PC-9 (cell line): Measurements from ENCODE around the gene GALT. TPM values are rescaled to one million over a fixed set of nuclear protein-coding genes. Genes with fewer than 3 reads are reported as not detected.

ENCODE experiments used
- BruUV-seq: library from RNA; stranded (reverse); fragments of 400-500 nt; replicated peaks from 2 replicates; lab custom pipeline; 2021; lab: Mats Ljungman, UMichigan
- CTCF ChIA-PET: fragments of 300-600 bp; sonication (Branson Sonifier 250); formaldehyde crosslinking; loops from one replicate; lab custom pipeline; 2022; ENCODE audit warnings: antibody characterized with exemption; lab: Charles Lee
- POLR2A ChIA-PET: fragments of 300-600 bp; sonication (Branson Sonifier 250); formaldehyde crosslinking; loops from one replicate; lab custom pipeline; 2022; ENCODE audit warnings: antibody characterized with exemption; ENCODE audit not compliant: unreplicated experiment; lab: Charles Lee
- DNase-seq, 2 experiments: peaks; one replicate each; pipeline versions ENCODE4 v3.0.0 to v3.0.0-alpha.2; 2015 to 2022; ENCODE audit warnings: mixed read lengths in 1 of 2
- H2AFZ ChIP-seq: fragments of 200-600 bp; sonication (generic); 2 replicates; pipeline ENCODE4 v1.8.1; 2017; ENCODE audit warnings: antibody characterized with exemption
- H3F3A ChIP-seq: fragments of 200-600 bp; sonication (generic); 2 replicates; pipeline ENCODE4 v1.8.1; 2017; ENCODE audit warnings: antibody characterized with exemption, mild to moderate bottlenecking, low read depth; ENCODE audit not compliant: insufficient read depth
- H3K27ac ChIP-seq: fragments of 200-600 bp; sonication (generic); 2 replicates; pipeline ENCODE4 v1.6.1; 2016; ENCODE audit warnings: mixed run types
- H3K27me3 ChIP-seq: fragments of 200-600 bp; sonication (generic); 2 replicates; pipeline ENCODE4 v1.6.1; 2016; ENCODE audit warnings: low read depth, mixed run types; ENCODE audit not compliant: insufficient read depth
- H3K36me3 ChIP-seq: fragments of 200-600 bp; sonication (generic); 2 replicates; pipeline ENCODE4 v1.6.1; 2016; ENCODE audit warnings: low read depth, mixed run types
- H3K4me1 ChIP-seq: fragments of 200-600 bp; sonication (generic); replicated peaks from 2 replicates; pipeline ENCODE4 v1.6.1; 2016; ENCODE audit warnings: mixed run types; ENCODE audit not compliant: insufficient read depth
- H3K4me2 ChIP-seq: fragments of 200-600 bp; sonication (generic); 2 replicates; pipeline ENCODE4 v1.6.1; 2017; ENCODE audit warnings: mixed run types
- H3K4me3 ChIP-seq: fragments of 200-600 bp; sonication (generic); 2 replicates; pipeline ENCODE4 v1.6.1; 2016; ENCODE audit warnings: mixed run types
- H3K79me2 ChIP-seq: fragments of 200-600 bp; sonication (generic); 2 replicates; pipeline ENCODE4 v1.6.1; 2017; ENCODE audit warnings: low read depth, mixed run types
- H3K9me2 ChIP-seq: fragments of 200-600 bp; sonication (generic); 2 replicates; pipeline ENCODE4 v1.8.1; 2017; ENCODE audit warnings: mild to moderate bottlenecking; ENCODE audit not compliant: insufficient read depth
- H3K9me3 ChIP-seq: fragments of 200-600 bp; sonication (generic); 2 replicates; pipeline ENCODE4 v1.8.1; 2016; ENCODE audit warnings: low read depth; ENCODE audit not compliant: insufficient read depth
- H4K20me1 ChIP-seq: fragments of 200-600 bp; sonication (generic); 2 replicates; pipeline ENCODE4 v1.8.1; 2017; ENCODE audit not compliant: insufficient read depth
- EZH2 ChIP-seq: fragments of 200-600 bp; sonication (generic); IDR thresholded peaks from 2 replicates; pipeline ENCODE4 v1.8.0; 2017; ENCODE audit warnings: antibody characterized with exemption, low read depth
- intact Hi-C: fragments of 100-400 bp; cut with micrococcal nuclease; formaldehyde crosslinking; loops from one replicate; pipeline ENCODE4 v1.10.0; 2022; ENCODE audit not compliant: unreplicated experiment
- total RNA-seq: library from RNA; stranded (reverse); gene quantifications from 2 replicates; pipeline ENCODE4 v1.2.3, GENCODE V29; 2021
- TF ChIP-seq, protein P1 (sequence below): fragments of 200-600 bp; sonication (generic); conservative IDR thresholded peaks from 2 replicates; pipeline ENCODE4 v1.6.1; 2017; ENCODE audit warnings: mixed run types, antibody characterized with exemption, mild to moderate bottlenecking, moderate library complexity

The GALT gene
- total RNA-seq, 1 experiment from 2014 or later = 18.2 TPM

DNA sequence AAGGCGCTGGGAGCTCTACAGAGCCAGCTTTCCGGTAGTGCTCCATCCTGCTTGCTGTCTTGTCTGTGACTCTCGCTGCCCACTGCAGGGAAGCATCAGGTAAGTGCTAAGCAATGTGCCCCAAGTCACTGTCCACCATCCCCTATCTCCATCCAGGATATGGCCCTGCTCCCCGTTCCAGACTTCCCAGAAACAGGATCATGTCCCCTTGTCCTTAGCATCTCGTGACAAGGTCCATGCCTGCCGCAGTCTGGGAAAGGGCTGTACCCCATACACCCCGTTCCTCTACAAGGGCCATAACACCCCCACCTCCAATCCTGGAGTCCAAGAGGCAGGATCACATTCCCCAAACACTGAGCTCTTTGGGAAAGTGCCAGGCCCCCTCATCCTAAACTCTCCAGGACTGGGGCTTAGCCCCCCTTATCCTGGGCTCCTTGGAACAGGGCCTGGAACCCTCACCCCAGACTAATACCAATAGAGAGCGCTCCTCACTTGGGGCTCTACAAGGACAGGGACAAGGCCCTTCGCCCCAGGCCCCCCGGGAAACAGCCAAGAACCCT is 35.1 kb upstream of the GALT start:
- H2AFZ ChIP-seq = peak overlapping the region; percentile 97
- no peaks in the 10 kb centered on the region for H3F3A ChIP-seq
- H3K27me3 ChIP-seq = no peaks in the 10 kb centered on the region
- 0 out of 2 replicates have a peak, but pooled peaks cover 4% of the 10 kb centered on the region for H3K4me1 ChIP-seq
- H3K9me3 ChIP-seq = no peaks in the 10 kb centered on the region
- no peaks in the 10 kb centered on the region for H4K20me1 ChIP-seq
- DNase-seq = no peak
- peak overlapping the region; percentile 88 for H3K4me2 ChIP-seq
- no peaks in the 10 kb centered on the region for H3K36me3 ChIP-seq
- intact Hi-C loops = no loop called here
- H3K79me2 ChIP-seq = 0 out of 2 replicates have a peak, but pooled peaks cover 8% of the 10 kb centered on the region
- TF ChIP-seq, protein P1, sequence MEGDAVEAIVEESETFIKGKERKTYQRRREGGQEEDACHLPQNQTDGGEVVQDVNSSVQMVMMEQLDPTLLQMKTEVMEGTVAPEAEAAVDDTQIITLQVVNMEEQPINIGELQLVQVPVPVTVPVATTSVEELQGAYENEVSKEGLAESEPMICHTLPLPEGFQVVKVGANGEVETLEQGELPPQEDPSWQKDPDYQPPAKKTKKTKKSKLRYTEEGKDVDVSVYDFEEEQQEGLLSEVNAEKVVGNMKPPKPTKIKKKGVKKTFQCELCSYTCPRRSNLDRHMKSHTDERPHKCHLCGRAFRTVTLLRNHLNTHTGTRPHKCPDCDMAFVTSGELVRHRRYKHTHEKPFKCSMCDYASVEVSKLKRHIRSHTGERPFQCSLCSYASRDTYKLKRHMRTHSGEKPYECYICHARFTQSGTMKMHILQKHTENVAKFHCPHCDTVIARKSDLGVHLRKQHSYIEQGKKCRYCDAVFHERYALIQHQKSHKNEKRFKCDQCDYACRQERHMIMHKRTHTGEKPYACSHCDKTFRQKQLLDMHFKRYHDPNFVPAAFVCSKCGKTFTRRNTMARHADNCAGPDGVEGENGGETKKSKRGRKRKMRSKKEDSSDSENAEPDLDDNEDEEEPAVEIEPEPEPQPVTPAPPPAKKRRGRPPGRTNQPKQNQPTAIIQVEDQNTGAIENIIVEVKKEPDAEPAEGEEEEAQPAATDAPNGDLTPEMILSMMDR = no peak
- no peak for TF ChIP-seq EZH2
- TSS peak; percentile 37 for BruUV-seq
- ChIA-PET POLR2A (no interaction called here), CTCF (no interaction called here)
- peak overlapping the region; percentile 23; the same call in 1 of the 2 replicates for H3K27ac ChIP-seq
- peak overlapping the region; percentile 86 for H3K4me3 ChIP-seq
- H3K9me2 ChIP-seq = no peaks in the 10 kb centered on the region

- TF ChIP-seq, protein P1 = no peak
- no peak for TF ChIP-seq EZH2
Measured at GRCh38 chr9:34611811-34612787, 34.4 kb upstream of the GALT start, which contains the start of gene RPP25L. TSS of gene RPP25L (minus strand) at chr9:34612097. CDS start at chr9:34611296, 801 bp downstream.

GRCh38 chr9:34612788-34613390 is 33.6 kb upstream of the GALT start:
- DNase-seq = peak; percentile 52 to 62
- H3K4me1 ChIP-seq = 0 out of 2 replicates have a peak, but pooled peaks cover 4% of the 10 kb centered on the region
- H3K4me2 ChIP-seq = peak overlapping the region; percentile 88
- no peak for TF ChIP-seq EZH2
- TF ChIP-seq, protein P1 = peak; percentile 70
- TSS peak; percentile 81 for BruUV-seq
- 0 out of 2 replicates have a peak, but pooled peaks cover 8% of the 10 kb centered on the region for H3K79me2 ChIP-seq
- peak overlapping the region; percentile 86 for H3K4me3 ChIP-seq
- peak overlapping the region; percentile 97; the same call in 1 of the 2 replicates for H2AFZ ChIP-seq
- H4K20me1 ChIP-seq = no peaks in the 10 kb centered on the region
- H3F3A ChIP-seq = no peaks in the 10 kb centered on the region
- H3K27me3 ChIP-seq = no peaks in the 10 kb centered on the region
- ChIA-PET CTCF (no interaction called here), POLR2A (no interaction called here)
- intact Hi-C loops = loop anchor here (2.0 kb wide), 2 partner anchors 22 to 90 kb away; no protein-coding TSS in a partner anchor
- H3K27ac ChIP-seq = no peak overlapping the region
- no peaks in the 10 kb centered on the region for H3K9me2 ChIP-seq
- no peaks in the 10 kb centered on the region for H3K9me3 ChIP-seq
- H3K36me3 ChIP-seq = no peaks in the 10 kb centered on the region

More at GRCh38 chr9:34611811-34612787, 34.4 kb upstream of the GALT start, which contains the start of gene RPP25L:
- peak within 1 kb of the TSS; percentile 97 for H2AFZ ChIP-seq
- H3K4me1 ChIP-seq = 0 out of 2 replicates have a peak, but pooled peaks cover 4% of the 10 kb centered on the region
- H3K79me2 ChIP-seq = 0 out of 2 replicates have a peak, but pooled peaks cover 8% of the 10 kb centered on the region
- no peaks in the 10 kb centered on the region for H3K27me3 ChIP-seq
- H4K20me1 ChIP-seq = no peaks in the 10 kb centered on the region
- DNase-seq = peak; percentile 52 to 78
- ChIA-PET CTCF (interaction anchor here (0.6 kb wide), 1 partner anchor 238 kb away, joined by 3 read pairs; no protein-coding TSS in a partner anchor), POLR2A (no interaction called here)
- H3K36me3 ChIP-seq = no peaks in the 10 kb centered on the region
- H3K9me2 ChIP-seq = no peaks in the 10 kb centered on the region
- H3K27ac ChIP-seq = peak within 1 kb of the TSS; percentile 23; the same call in 1 of the 2 replicates
- peak within 1 kb of the TSS; percentile 88 for H3K4me2 ChIP-seq
- H3K4me3 ChIP-seq = peak within 1 kb of the TSS; percentile 86
- BruUV-seq = no TSS peak
- H3K9me3 ChIP-seq = no peaks in the 10 kb centered on the region
- intact Hi-C loops = loop anchor here (2.0 kb wide), 2 partner anchors 23 to 91 kb away; no protein-coding TSS in a partner anchor
- H3F3A ChIP-seq = no peaks in the 10 kb centered on the region
